Testis (tissue), 5 donors: ENCODE measurements around the gene TMEM267. TPM values are rescaled to one million over a fixed set of nuclear protein-coding genes. Genes with fewer than 3 reads are reported as not detected.
A peak's percentile ranks its signal among the peaks of the same experiment; 100 is the strongest.

ENCODE experiments used
- DNase-seq: peaks from one replicate; pipeline ENCODE4 v3.0.0-alpha.2; 2019
- H3K27ac ChIP-seq, 2 donors: fragments of 200-600 bp; sonication (generic); one replicate each; pipeline ENCODE4 v1.5.1; 2019
- H3K27me3 ChIP-seq: fragments of 200-600 bp; sonication (generic); one replicate; pipeline ENCODE4 v1.5.1; 2019
- H3K36me3 ChIP-seq: fragments of 200-600 bp; sonication (generic); one replicate; pipeline ENCODE4 v1.5.1; 2017; ENCODE audit warnings: low read depth; ENCODE audit errors: missing control alignments
- H3K4me1 ChIP-seq: fragments of 200-600 bp; sonication (generic); one replicate; pipeline ENCODE4 v1.5.1; 2019
- H3K4me3 ChIP-seq, 2 donors: fragments of 200-600 bp; sonication (generic); one replicate each; pipeline ENCODE4 v1.5.1; 2017 to 2019
- H3K9me3 ChIP-seq: fragments of 200-600 bp; sonication (generic); one replicate; pipeline ENCODE4 v1.5.1; 2017
- CTCF ChIP-seq, 3 experiments: fragments of 450-650 bp in 2 of 3; fragments of 200-600 bp in 1 of 3; sonication (generic) in 1 of 3; IDR thresholded peaks; one replicate each; pipeline ENCODE4 v1.5.1; 2016 to 2019; ENCODE audit warnings: antibody characterized with exemption in 3 of 3, mild to moderate bottlenecking in 2 of 3, moderate library complexity in 1 of 3
- POLR2A ChIP-seq: fragments of 450-650 bp; IDR thresholded peaks from one replicate; pipeline ENCODE4 v1.6.1; 2017; ENCODE audit warnings: antibody characterized with exemption, mild to moderate bottlenecking, moderate library complexity
- WGBS, 2 donors: methylation state at CpG; one replicate each; pipeline ENCODE4 v1.1.5; 2018; 5-methylcytosine and 5-hydroxymethylcytosine counted together
- intact Hi-C: fragments of 100-400 bp; cut with DNase I; formaldehyde crosslinking; loops from one replicate; pipeline ENCODE4 v1.15.1; 2023; ENCODE audit warnings: low total_unique reads
- long read RNA-seq, 2 donors: transcript quantifications; one replicate each; lab custom pipeline, GENCODE V29; 2026
- polyA plus RNA-seq: library from polyadenylated mRNA; stranded (reverse); fragments of 350-450 nt; fragmentation: Illumina TruSeq; extraction: RNeasy Lipid Tissue Mini Kit (QIAGEN cat#74804); gene quantifications from one replicate; pipeline ENCODE4 v1.2.3, GENCODE V29; 2014; ENCODE audit warnings: low read depth, low replicate concordance; ENCODE audit not compliant: insufficient read depth
- total RNA-seq, 2 donors: library from RNA; depleted of rRNA; stranded (reverse); fragments of >200 nt; gene quantifications; one replicate each; pipeline ENCODE4 v1.2.3, GENCODE V29; 2016

The TMEM267 gene
- 10 to 100 TPM in 1 of 2 donors, 1 to 10 TPM in 1; 8.1 to 21.0 TPM for total RNA-seq
- polyA plus RNA-seq, result 8.3 TPM
- long read RNA-seq, donor 1, transcript TMEM267-201 (3 exons, 2,338 nt), result major isoform, 6 of 11 reads
- long read RNA-seq, donor 1, partial matches to known transcripts, result 5 of 11 reads
- long read RNA-seq, donor 1, other reads (novel, unspliced or antisense), result 0 of 11 reads
- long read RNA-seq, donor 2, partial matches to known transcripts, result 0 of 4 reads
- long read RNA-seq, donor 2, other reads (novel, unspliced or antisense), result 0 of 4 reads

- Histone ChIP-seq H3K4me1 (peaks cover 22% of the 10 kb centered on the region), H3K36me3 (no peaks in the 10 kb centered on the region), H3K27me3 (no peaks in the 10 kb centered on the region), H3K9me3 (no peaks in the 10 kb centered on the region), H3K4me3 (peak within 1 kb of the TSS; percentile 88 to 92), H3K27ac (peak within 1 kb of the TSS; percentile 91 to 96)
- DNase-seq, result peak; percentile 96
- 0% methylated on average over 34 to 55 of the region's 62 CpGs for WGBS, 2 donors
- intact Hi-C loops, result no loop called here
- TF ChIP-seq CTCF (IDR thresholded peaks at IDR 0.05), result no peak
- TF ChIP-seq POLR2A, result no peak
Measured at GRCh38 chr5:43483298-43484105, at the start of gene TMEM267. TMEM267 (minus strand) TSS chr5:43483865; CDS start chr5:43453969, 29,896 bp downstream.

GRCh38 chr5:43530648-43531047 is 47.0 kb upstream of the TMEM267 start:
- WGBS, 2 donors, result 89 to 95% methylated on average over 2 of the region's 2 CpGs
- intact Hi-C loops, result no loop called here

GRCh38 chr5:43523662-43524072 is 40.0 kb upstream of the TMEM267 start:
- TF ChIP-seq POLR2A (no peak), CTCF (IDR thresholded peaks at IDR 0.05) (no peak)
- Histone ChIP-seq H3K27ac (no peak overlapping the region), H3K4me1 (no peaks in the 10 kb centered on the region), H3K27me3 (no peaks in the 10 kb centered on the region), H3K4me3 (no peak overlapping the region), H3K9me3 (no peaks in the 10 kb centered on the region), H3K36me3 (no peaks in the 10 kb centered on the region)
- 60 to 78% methylated on average over 2 of the region's 2 CpGs for WGBS, 2 donors
- no peak for DNase-seq
- intact Hi-C loops, result no loop called here

More at GRCh38 chr5:43530648-43531047, 47.0 kb upstream of the TMEM267 start:
- TF ChIP-seq CTCF (IDR thresholded peaks at IDR 0.05) (no peak), POLR2A (no peak)
- H3K4me3 ChIP-seq, result no peak overlapping the region
- no peak for DNase-seq
- no peaks in the 10 kb centered on the region for H3K36me3 ChIP-seq
- no peak overlapping the region for H3K27ac ChIP-seq
- no peaks in the 10 kb centered on the region for H3K27me3 ChIP-seq
- no peaks in the 10 kb centered on the region for H3K9me3 ChIP-seq
- H3K4me1 ChIP-seq, result peaks cover 5% of the 10 kb centered on the region

- H3K9me3 ChIP-seq, result no peaks in the 10 kb centered on the region
- WGBS, 2 donors, result 76 to 89% methylated on average over 1 of the region's 1 CpG
- no peaks in the 10 kb centered on the region for H3K4me1 ChIP-seq
- no peak for DNase-seq
- H3K4me3 ChIP-seq, result no peak overlapping the region
- no peaks in the 10 kb centered on the region for H3K27me3 ChIP-seq
- TF ChIP-seq POLR2A (no peak), CTCF (IDR thresholded peaks at IDR 0.05) (no peak)
- intact Hi-C loops, result no loop called here
- H3K27ac ChIP-seq, result no peak overlapping the region
- no peaks in the 10 kb centered on the region for H3K36me3 ChIP-seq
Measured at GRCh38 chr5:43520615-43521014, 37.0 kb upstream of the TMEM267 start.
